GM21367 (cell line): ENCODE data around the gene TPRG1L.

ENCODE experiments used
- ATAC-seq: cut with Tn5 transposase; IDR thresholded peaks from one replicate; pipeline ENCODE4 v1.9.1; 2021; ENCODE audit not compliant: unreplicated experiment

The TPRG1L gene

DNA sequence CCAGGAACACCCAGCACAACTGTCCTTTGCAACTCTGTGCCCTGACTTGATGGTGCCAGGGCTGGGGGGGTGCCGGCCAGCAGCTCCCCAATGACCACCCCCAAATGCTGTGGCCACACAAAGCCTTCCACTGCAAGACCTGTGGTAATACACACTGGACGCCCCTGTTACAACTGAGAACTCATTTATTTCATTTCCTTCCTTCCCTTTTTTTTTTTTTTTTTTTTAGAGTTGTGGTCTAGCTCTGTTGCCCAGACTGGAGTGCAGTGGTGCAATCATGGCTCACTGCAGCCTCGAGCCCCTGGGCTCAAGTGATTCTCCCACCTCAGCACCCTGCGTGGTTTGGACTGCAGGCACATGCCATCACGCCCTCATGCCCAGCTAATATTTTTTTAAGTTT, 52.7 kb downstream of the TPRG1L start:
- no peak for ATAC-seq

DNA sequence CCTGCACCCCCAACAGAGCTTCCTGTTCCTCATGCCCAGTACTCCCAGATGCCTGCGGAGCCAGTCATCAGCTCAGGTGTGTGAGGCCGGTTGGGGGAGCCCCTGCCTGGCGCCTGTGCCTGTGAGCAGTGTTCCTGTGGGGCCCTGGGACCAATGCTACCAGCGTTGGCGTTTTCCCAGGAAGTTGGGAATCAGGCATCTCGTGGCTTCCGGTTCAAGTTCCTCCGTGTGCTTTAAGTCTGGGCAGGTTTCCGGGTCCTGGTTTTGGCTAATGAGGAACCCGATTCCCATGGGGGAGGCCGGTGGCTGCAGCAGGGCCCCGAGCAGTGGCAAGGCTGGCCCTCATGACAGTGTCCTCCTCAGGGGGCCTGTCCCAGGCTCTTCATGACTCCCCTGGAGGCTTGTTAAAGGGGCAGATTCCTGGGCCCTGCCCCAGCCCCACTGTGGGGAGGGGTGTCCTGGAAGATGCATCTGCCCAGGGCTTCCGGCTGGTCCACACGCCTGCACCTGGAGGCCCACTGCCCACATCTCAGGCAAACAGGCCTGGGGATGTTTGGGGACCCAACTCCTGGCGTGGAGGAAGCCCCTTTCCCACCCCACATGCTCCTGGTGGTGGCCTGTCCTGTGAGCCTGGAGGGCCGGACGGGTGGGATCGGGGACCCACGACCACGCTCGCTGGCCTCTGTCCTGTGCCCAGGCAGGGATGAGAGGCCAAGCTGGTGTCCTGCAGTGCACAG, 53.7 kb downstream of the TPRG1L start:
- ATAC-seq = no peak

DNA sequence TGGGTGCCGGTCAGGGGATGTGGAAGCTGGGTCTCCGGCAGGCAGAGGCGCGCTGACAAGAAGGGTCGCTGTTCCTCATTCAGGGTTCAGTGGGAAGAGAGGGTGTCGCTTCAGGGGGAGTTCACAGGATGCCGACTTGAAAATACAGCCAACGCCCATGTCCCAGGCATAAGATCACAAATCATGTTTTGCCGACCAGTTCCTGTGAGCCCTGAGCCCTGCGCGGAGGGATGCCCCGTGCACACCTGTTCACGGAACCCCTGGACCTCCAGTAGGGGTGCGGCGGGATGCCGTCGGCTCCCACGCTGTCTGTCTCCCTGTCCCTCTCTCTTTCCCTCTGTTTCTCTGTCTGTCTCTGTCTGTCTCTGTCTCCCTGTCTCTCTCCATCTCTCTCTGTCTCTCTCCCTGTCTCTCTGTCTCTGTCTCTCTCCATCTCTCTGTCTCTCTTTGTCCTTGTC, 54.3 kb downstream of the TPRG1L start:
- ATAC-seq = no peak
